HG02840 (cell line): ENCODE data around the gene KLHDC4.
"Not testable (repeated sequence)": the region's sequence is repeated elsewhere in the genome, so short reads cannot be mapped to it uniquely, and the experiment has no call there.

ENCODE experiments used
- ATAC-seq: cut with Tn5 transposase; IDR thresholded peaks from one replicate; pipeline ENCODE4 v1.9.1; 2021; ENCODE audit warnings: mild to moderate bottlenecking, moderate library complexity, moderate number of reproducible peaks; ENCODE audit not compliant: unreplicated experiment, low FRiP score

The KLHDC4 gene

DNA sequence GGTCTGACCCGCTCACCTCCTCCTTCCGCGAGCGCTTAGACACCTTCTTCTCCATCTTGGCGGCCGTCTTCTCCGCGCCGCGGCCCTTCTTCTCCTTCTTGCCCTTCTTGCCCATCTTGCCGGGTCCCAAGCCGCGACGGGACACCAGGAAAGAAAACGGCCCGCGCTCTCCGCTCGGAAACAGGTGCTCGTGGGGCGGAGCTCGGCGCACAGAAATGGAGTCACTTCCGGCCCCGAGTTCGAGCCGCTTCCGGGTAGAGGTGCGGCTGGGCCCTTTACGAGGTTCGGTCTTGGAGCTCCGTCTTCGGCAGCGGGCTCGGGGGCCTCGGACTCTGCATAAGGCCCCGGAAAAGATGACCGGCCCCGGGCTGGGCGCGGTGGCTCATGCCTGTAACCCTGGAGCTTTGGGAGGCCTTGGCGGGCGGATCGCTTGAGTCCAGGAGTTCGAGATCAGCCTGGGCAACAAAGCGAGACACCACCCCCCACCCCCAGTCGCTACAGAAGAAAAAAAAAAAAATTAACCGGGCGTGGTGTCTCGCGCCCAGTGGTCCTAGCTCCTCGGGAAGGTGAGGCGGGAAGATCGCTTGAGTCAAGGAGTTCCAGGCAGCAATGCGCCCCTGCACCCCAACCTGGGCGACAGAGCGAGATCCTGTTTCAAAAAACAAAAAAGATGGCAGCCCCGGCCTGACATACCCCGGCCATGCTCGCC, at the start of gene KLHDC4:
Gene KLHDC4 (minus strand): TSS at position 211 of the 709 bp plus-strand sequence. CDS start 96 bp downstream, at position 115.
- peak; percentile 71 for ATAC-seq

GRCh38 chr16:87815567-87815966, 49.8 kb upstream of the KLHDC4 start:
- ATAC-seq = no peak

GRCh38 chr16:87812200-87812656, 46.4 kb upstream of the KLHDC4 start:
- ATAC-seq = no peak

GRCh38 chr16:87811454-87811853, 45.7 kb upstream of the KLHDC4 start:
- ATAC-seq = not testable (repeated sequence)

DNA sequence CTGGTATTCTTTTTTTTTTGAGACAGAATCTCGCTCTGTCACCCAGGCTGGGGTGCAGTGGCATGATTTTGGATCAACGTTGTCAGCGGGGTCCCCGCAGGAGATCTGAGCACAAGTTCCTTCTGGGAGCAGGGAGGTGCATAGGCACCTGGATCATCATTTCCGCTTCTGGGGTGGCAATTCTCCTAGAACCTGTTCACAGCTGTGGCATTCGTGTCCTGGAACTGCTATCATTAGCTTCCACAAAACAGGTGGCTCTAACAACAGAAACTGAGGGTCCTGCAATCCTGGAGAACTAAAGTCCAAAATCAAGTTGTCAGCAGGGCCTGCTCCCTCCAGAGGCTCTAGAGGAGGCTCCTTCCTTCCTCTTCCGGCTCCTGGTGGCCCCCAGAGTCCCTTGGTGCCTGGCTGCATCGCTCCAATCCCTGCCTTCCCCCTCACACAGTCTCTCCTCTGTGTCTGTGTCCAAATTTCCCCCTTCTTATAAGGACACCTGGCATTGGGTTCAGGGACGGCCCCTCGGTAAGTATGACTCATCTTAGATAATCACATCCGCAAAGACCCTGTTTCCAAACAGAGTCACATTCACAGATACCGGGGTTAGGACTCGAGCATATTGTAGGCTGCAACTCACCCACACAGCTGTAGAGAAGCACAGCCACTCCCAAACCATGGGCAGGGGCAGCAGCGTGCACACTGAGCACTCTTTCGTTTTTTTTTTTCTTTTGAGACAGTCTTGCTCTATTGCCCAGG, 43.5 kb upstream of the KLHDC4 start:
- ATAC-seq = peak; percentile 43

DNA sequence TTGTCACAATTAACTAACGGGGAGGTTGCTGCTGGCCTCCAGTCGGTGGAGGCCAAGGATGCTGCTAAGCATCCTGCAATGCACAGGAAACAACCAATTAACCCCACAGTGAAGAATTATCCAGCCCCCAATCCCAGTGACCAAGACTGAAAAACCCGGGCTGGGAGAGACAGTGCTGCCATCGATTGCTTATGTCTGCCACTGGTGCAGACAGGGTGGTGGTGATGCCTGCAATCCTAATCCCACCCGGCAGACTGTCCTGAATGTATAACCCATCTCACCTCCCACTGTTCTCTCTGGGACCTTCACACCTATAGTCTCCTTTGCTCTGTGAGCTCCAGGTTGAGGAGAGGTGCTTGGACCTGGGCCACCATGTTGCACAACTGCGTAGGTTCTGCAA, 42.3 kb upstream of the KLHDC4 start:
- no peak for ATAC-seq

GRCh38 chr16:87806641-87807546, 41.1 kb upstream of the KLHDC4 start:
- ATAC-seq = no peak

DNA sequence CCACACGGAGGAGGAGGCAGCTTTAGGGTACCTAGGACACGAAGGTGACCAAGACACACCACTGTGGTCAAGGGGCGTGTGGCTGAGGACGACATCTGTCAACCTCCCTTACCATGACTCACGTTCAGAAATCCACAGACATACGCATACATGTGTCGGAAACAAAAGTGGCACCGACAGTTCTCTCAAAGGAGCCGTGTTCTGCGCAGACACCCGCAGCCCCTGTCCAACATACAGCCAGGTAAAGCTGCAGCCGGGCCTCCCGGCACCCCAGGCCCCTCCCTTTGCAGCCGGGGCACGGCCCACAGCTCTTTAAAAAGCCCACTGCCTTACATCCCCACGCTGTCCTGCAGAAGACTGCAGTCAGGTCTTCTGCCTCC, 40.5 kb upstream of the KLHDC4 start:
- ATAC-seq = no peak

DNA sequence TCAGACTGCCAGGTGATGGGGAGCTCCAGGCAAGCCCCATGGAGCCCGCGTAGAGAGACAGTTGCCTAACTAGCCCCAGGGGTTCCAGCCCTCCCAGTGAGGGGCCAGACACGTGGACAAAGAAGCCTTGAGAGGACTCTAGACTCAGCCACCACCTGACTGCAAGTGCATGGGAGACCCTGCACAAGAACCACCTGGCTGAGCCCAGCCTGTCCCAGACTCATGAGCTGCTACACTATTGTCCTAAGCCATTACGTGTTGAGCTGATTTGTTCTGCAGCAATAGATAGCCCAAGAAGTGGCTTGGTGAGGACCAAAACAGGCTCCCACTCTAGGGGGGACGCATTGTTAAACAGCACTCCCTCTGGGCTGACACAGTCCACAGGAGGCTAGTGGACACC, 37.6 kb upstream of the KLHDC4 start:
- no peak for ATAC-seq

- no peak for ATAC-seq
Measured at GRCh38 chr16:87802670-87803069, 36.9 kb upstream of the KLHDC4 start.

DNA sequence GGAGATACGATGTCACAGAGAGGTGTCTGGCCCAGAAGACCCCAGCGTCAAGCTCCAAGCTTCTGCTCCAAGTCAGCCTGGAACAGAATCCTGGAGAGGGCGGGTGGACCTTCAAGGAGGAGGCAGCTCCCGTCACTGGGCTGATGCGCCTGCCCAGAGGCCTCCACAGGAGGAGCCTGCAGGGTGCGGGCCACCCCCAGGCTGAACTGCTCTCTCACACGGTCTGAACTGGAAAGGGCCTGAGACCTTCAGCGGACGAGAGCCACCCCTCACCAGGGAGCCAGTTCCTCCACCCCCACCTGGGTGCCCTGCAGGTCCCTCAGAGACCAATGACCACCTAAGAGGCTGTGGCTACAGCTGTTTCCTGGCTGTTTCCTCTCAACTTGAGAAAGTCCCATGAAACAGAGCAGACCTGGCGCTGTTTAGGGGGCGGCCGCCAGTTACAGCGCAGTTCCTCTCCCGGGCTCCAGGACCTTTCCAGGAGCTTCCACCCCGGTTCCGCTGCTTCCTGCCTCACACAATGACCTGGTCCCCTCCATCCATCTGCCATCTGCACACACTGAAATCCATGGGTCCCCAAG, 36.0 kb upstream of the KLHDC4 start:
- no peak for ATAC-seq

DNA sequence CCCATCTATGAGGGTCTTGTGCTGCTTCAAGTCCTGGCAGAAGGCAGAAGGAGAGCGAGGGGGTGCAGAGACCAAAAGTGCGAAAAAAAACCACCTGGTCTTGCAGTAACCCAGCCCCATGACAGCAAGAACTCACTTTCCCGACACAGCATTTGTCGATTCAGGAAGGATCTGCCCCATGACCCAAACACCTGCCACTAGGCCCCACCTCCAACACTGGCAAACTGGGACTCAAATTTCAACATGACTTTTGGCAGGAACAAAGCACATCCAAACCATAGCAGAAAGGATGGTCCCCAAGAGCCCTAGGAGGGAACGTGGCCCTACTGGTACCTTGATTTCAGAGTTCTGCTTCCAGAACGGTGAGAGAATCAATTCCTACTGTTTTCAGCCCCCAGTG, 34.7 kb upstream of the KLHDC4 start:
- no peak for ATAC-seq

GRCh38 chr16:87795336-87795735, 29.6 kb upstream of the KLHDC4 start:
- ATAC-seq = no peak

DNA sequence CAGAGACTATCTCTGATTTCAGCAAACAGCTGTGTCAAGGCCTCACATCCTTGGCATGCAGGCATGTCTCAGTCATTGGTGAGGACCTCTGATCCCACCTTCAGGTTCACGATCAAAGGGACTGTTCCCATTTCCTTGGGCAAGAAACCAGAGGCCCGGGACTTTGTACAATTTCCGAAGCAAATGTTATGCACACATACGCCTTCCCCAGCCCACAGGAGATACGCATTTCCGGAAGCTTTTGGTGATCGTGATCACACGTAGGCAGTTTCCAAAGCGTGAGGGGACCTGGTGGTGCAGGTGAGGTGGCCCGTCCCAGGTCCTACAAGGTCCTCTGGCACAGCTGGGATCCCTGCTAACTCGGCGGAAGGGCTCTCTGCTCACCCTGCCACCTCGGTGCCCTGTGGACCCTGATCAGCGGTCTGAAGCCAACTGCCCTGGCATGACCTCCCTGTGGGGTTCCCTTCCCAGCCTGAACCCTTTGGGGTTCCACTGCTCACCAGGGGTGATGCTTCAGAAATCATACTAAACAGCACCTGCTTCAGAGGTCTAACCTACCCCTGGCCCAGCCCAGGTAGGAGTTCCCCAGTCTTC, 28.8 kb upstream of the KLHDC4 start:
- ATAC-seq = no peak

GRCh38 chr16:87792205-87792565, 26.4 kb upstream of the KLHDC4 start:
- ATAC-seq = no peak

DNA sequence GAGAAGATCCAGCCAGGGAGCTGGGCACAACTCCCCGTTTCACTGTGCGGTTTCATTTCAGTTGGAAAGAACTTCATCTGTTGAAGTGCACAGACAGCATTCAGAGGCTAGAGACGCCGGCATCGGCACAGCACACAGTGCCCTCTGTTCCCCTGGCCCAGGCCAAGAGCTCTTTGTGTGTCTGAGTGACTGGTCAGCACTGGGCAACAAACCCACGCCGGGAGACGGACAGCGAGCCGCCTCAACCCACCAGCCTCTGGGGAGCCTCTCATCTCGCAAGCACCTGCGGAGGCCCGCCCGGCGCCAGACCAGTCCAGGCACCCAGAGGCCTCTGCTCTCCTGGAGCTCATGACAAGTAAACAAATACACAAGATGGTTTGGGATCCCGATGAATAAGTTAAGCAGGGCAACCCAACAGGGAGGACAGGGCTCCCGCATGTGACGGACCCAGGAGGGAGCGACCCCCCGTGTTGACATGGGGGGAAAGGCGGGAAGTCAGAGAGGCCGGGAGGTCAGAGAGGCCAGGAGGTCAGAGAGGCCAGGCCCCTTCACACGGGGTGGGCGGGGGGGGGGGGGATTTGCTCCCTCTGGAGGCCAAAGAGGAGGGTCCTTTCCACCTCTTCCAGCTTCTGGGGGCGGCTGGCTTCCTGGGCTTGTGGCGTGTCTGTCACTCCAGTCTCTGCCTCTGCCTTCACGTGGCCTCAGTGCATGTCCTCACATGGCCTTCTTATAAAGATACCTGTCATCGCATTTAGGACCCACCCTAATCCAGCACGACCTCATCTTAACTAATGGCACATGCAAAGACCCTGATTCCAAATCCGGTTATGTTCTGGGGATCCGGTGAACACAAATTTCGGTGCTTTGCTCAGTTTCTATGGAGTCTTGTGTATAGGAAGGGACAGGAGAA, 25.8 kb upstream of the KLHDC4 start:
- ATAC-seq = no peak

- no peak for ATAC-seq
Measured at GRCh38 chr16:87790292-87791100, 24.7 kb upstream of the KLHDC4 start.
